Activated CD4-positive, alpha-beta T cell treated with anti-CD3 and anti-CD28 coated beads for 48 hours (primary cell): ENCODE data around the gene RGL3.
"Not testable (repeated sequence)": the region's sequence is repeated elsewhere in the genome, so short reads cannot be mapped to it uniquely, and the experiment has no call there.

Experiments used
- DNase-seq: peaks from one replicate; pipeline ENCODE4 v3.0.0-alpha.2; 2020

Gene RGL3

DNA sequence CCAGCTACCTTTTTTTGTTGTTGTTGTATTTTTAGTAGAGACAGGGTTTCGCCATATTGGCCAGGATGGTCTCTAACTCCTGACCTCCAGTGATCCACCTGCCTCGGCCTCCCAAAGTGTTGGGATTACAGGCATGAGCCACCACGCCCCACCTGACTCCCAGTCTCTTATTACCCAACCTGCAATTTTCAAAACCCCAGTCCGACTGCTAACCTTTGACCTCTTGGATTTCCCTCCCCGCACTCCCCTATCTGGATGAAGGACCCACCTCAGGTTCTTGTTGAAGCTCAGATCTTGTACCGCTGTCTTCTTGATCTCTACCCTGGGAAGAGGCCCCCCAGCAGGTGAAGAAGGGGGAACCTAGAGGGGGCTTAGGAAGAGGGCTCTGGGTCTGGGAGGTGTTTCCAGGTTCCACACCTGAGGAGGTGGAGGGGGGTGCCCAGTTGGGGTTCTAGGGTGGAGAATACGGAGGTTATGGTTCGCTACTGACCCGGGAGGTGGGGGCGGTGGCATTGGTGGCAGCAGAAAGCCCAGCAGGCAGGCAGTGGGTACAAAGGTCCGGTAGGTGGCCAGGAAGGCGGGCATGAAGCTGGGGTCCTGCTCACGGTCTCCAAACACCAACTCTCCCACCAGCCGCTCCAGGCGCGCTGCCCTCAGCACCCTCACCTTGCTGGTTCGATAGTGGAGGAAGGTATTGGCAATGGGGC lies 2.6 kb downstream of the RGL3 start:
- no peak for DNase-seq

DNA sequence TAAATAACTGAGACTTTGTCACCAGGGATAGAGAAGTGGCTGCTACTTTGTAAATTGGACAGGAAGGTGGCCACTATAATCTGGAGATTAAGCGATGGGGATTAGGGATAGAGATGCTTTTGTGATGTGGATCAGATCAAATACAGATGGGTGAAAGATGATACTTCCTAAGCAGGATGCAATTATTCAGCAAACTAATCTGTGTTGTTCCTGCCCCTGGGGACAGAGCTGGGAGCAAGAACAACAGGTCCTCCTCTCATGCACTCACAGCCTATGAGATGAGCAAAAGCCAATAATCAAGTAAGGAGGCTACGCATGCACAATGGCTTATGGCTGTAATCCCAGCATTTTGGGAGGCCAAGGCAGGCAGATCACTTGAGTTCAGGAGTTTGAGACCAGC lies 4.6 kb downstream of the RGL3 start:
- no peak for DNase-seq

DNA sequence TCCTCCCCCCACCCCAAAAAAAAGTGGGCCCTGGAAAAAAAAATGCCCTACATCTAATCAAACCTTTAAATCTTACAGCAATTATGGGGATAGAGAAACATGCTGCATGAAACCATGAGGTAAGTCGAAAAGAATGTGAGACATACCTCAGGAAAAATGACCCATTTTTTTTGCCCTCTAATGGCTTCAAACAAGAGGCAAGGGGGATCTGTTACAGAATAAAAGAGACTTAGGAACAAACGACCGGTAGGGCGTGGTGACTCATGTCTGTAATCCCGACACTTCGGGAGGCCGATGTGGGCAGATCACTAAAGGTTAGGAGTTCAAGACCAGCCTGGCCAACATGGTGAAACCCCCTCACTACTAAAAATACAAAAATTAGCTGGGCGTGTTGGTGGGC lies 8.4 kb downstream of the RGL3 start:
- DNase-seq: no peak

DNA sequence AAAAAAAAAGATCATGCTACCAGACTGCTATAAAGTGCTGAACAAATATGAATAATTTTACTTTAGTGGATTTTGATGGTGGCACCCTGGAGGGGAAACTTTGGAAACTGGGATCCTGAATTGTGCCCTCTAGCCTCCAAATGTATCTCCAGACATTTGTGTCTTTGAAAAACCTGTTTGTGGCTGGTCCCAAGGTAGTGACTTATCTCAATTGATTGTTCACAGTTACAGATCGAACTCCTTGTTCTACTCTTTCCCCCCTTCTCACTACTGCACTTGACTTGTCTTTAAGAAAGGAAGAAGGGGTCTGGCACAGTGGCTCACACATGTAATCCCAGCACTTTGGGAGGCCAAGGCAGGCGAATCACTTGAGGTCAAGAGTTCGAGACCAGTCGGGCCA lies 10.5 kb downstream of the RGL3 start:
- no peak for DNase-seq

- not testable (repeated sequence) for DNase-seq
Observed at GRCh38 chr19:11406703-11407236, 12.3 kb downstream of the RGL3 start.

DNA sequence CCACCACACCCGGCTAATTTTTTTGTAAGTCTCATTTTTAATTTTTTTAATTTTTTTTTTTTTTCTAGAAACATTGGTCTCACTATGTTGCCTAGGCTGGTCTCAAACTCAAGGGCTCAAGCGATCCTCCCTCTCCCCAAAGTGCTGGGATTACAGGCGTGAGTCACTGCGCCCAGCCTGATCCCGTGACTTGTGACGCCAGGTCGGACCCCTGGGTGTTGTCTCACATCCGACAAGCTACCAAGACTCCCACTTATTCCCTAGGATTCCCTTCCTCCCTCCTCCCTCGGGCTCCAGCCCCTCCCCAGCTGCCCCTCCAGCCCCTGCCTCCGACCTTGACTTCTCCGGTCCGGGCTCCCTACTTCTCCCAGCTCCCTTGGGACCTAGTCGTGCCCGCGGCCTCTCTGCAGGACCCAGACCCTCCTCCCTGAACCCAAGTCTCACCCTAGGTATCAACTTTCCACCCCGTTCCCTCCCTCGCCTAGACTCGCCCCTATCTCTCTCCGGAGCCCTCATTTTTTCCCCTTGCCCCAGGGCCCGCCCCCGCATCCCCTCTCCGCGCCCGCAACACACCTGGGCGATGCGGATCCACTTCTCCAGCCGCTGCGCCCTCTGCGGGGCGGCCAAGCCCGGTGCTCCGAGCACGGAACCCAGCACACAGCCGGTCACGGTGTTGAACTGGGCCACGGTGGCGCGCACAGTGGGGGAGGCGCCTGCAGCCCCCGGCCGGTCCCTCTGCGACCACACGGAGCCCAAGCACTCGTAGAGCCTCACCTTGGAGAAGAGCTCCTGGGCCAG lies 13.1 kb downstream of the RGL3 start:
- peak; percentile 66 for DNase-seq

GRCh38 chr19:11404588-11405222 lies 14.4 kb downstream of the RGL3 start:
- DNase-seq: no peak

- DNase-seq: no peak
Observed at GRCh38 chr19:11401808-11402543, 17.1 kb downstream of the RGL3 start.

- no peak for DNase-seq
Observed at GRCh38 chr19:11400798-11401197, 18.3 kb downstream of the RGL3 start.

DNA sequence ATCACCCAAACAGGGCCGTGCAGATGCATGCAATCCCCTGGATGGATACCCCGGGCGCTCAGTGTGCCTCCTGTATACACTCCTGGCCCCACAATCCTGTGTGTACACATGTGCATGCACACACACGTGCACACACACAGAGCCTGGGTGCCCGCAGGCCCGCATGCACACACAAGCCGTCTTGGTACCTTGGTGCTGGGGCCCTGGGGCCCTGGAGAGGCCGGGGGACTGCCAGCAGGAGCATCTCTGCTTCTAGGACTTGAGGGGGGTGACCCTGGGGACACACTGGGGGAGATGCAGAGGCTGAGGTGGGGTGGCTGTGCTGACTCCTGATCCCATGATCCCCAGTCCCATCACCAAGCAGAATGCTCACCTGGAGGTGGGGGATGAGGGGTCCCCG lies 19.4 kb downstream of the RGL3 start:
- DNase-seq: no peak

GRCh38 chr19:11397089-11397610 lies 22.0 kb downstream of the RGL3 start:
- DNase-seq: no peak

- no peak for DNase-seq
Observed at GRCh38 chr19:11390933-11391680, 28.0 kb downstream of the RGL3 start.

GRCh38 chr19:11390359-11390758 lies 28.8 kb downstream of the RGL3 start:
- no peak for DNase-seq

DNA sequence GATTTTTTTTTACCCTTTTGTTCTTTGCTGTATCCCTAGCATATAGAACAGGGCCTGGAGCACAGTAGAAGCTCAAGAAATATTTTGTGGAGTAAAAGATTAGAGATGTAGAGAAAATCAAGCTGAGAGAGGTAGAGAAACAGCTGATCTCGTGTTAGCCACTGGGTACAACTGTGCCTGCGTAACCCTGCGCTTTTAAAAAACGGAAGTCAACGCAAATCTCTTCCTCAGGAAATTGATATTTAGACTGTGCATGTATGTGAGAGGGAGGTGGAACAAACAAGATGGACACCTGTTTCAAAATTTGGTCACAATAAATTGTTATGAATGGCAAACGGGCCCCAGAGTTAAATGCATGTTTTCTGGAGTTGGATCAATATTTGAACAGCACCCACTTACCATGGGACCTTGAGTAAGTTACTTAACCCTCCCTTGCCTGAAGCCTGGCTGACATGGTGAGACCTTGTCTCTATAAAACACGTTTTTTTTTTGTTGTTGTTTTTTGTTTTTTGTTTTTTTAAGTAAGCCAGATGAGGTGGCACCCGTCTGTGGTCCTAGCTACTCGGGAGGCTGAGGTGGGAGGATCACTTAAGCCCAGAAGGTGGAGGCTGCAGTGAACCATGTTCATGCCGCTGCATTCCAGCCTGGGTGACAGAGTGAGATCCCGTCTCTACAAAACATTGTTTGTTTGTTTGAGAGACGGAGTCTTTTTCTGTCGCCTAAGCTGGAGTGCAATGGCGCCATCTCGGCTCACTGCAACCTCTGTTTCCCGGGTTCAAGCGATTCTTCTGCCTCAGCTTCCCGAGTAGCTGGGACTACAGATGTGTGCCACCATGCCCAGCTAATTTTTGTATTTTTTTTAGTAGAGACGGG lies 31.7 kb downstream of the RGL3 start:
- no peak for DNase-seq

- no peak for DNase-seq
Observed at GRCh38 chr19:11384778-11385129, 34.4 kb downstream of the RGL3 start.

DNA sequence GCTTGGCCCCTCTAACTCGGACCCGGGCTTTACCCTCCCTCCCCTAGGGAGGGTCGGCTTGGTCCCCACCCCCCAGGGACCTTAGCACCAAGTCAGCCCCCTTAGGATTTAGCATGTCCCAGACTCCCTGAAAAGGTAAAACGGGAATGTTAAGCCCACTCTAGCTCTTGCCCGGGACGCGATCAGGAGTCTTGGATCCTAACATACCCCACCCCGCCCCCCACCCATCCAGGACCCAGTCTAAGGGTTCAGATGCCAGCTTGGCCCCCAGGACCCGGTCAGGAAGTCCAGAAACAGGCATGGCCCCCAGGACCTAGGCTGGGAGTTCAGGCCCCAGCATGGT lies 35.4 kb downstream of the RGL3 start:
- DNase-seq: no peak

- DNase-seq: peak; percentile 69
Observed at GRCh38 chr19:11382898-11383705, 36.0 kb downstream of the RGL3 start.

- DNase-seq: peak; percentile 98
Observed at GRCh38 chr19:11380653-11381537, 38.2 kb downstream of the RGL3 start.

- no peak for DNase-seq
Observed at GRCh38 chr19:11379857-11380350, 39.2 kb downstream of the RGL3 start.
